Hepatocyte (in vitro differentiated cells): ENCODE data around the gene ZNF717.
"Not testable (repeated sequence)": the region's sequence is repeated elsewhere in the genome, so short reads cannot be mapped to it uniquely, and the experiment has no call there.

Source experiments
- CTCF ChIP-seq: fragments of 200-600 bp; sonication (generic); IDR thresholded peaks from 2 replicates; pipeline ENCODE4 v1.5.1; 2016; ENCODE audit warnings: antibody characterized with exemption, mild to moderate bottlenecking; ENCODE audit not compliant: poor library complexity
- EZH2 ChIP-seq: fragments of 200-600 bp; sonication (generic); IDR thresholded peaks from 2 replicates; pipeline ENCODE4 v1.6.1; 2016; ENCODE audit warnings: antibody characterized with exemption, mild to moderate bottlenecking, borderline replicate concordance
- EZH2phosphoT487 ChIP-seq: fragments of 200-600 bp; sonication (generic); IDR thresholded peaks from one replicate; pipeline ENCODE4 v1.6.1; 2018; ENCODE audit warnings: antibody characterized with exemption, mild to moderate bottlenecking, low read depth, moderate library complexity; ENCODE audit not compliant: unreplicated experiment, severe bottlenecking

GRCh38 chr3:75785081-75785755 lies at the start of gene ZNF717:
- TF ChIP-seq CTCF, EZH2, EZH2phosphoT487: not testable (repeated sequence)
